Astrocyte (in vitro differentiated cells and primary cell): ENCODE measurements around the gene MBOAT2. TPM values are rescaled to one million over a fixed set of nuclear protein-coding genes. Genes with fewer than 3 reads are reported as not detected.
A peak's percentile ranks its signal among the peaks of the same experiment; 100 is the strongest.

ENCODE experiments used
- DNase-seq: peaks from one replicate; pipeline ENCODE4 v3.0.0-alpha.2; 2010; ENCODE audit warnings: low read depth
- FAIRE-seq: peaks from 2 replicates; lab custom pipeline; 2011; peaks lifted over from hg19 to GRCh38; lab: Jason Lieb, UNC
- H2AFZ ChIP-seq: 2 replicates; pipeline ENCODE4 v1.6.0; 2012; ENCODE audit warnings: low read depth, low read length, inconsistent platforms
- H3K27ac ChIP-seq: 2 replicates; pipeline ENCODE4 v1.5.1; 2011; ENCODE audit warnings: low read depth, low read length, inconsistent platforms
- H3K27me3 ChIP-seq: 2 replicates; pipeline ENCODE4 v1.6.0; 2011; ENCODE audit warnings: low read length, inconsistent platforms; ENCODE audit not compliant: insufficient read depth
- H3K36me3 ChIP-seq: 2 replicates; pipeline ENCODE4 v1.5.1; 2011; ENCODE audit warnings: low read length, inconsistent platforms; ENCODE audit not compliant: insufficient read depth
- H3K4me1 ChIP-seq: 2 replicates; pipeline ENCODE4 v1.5.1; 2011; ENCODE audit warnings: low read length, inconsistent platforms; ENCODE audit not compliant: insufficient read depth
- H3K4me2 ChIP-seq: 2 replicates; pipeline ENCODE4 v1.6.0; 2012; ENCODE audit warnings: low read length, inconsistent platforms
- H3K4me3 ChIP-seq: 2 replicates; pipeline ENCODE4 v1.5.1; 2011; ENCODE audit warnings: low read depth, mild to moderate bottlenecking, low read length, inconsistent platforms; ENCODE audit not compliant: insufficient read depth
- H3K79me2 ChIP-seq: 2 replicates; pipeline ENCODE4 v1.6.0; 2012; ENCODE audit warnings: mild to moderate bottlenecking, low read length, inconsistent platforms; ENCODE audit not compliant: insufficient read depth
- H3K9ac ChIP-seq: 2 replicates; pipeline ENCODE4 v1.6.0; 2012; ENCODE audit warnings: mild to moderate bottlenecking, low read length, inconsistent platforms
- H3K9me3 ChIP-seq: 2 replicates; pipeline ENCODE4 v1.5.1; 2012; ENCODE audit warnings: low read depth, mild to moderate bottlenecking, low read length, inconsistent platforms; ENCODE audit not compliant: insufficient read depth
- H4K20me1 ChIP-seq: 2 replicates; pipeline ENCODE4 v1.6.0; 2012; ENCODE audit warnings: low read length, inconsistent platforms; ENCODE audit not compliant: insufficient read depth
- H3K27ac Mint-ChIP-seq: one replicate; pipeline ENCODE4 v1.8.0; 2021; ENCODE audit warnings: mild to moderate bottlenecking, mixed read lengths; ENCODE audit not compliant: unreplicated experiment
- H3K27me3 Mint-ChIP-seq: one replicate; pipeline ENCODE4 v1.8.0; 2021; ENCODE audit warnings: low read depth, mixed read lengths; ENCODE audit not compliant: unreplicated experiment
- H3K36me3 Mint-ChIP-seq: one replicate; pipeline ENCODE4 v1.8.0; 2021; ENCODE audit warnings: low read depth, mixed read lengths; ENCODE audit not compliant: unreplicated experiment
- H3K4me1 Mint-ChIP-seq: one replicate; pipeline ENCODE4 v1.8.0; 2021; ENCODE audit warnings: low read depth, mixed read lengths; ENCODE audit not compliant: unreplicated experiment
- H3K4me3 Mint-ChIP-seq: one replicate; pipeline ENCODE4 v1.8.0; 2021; ENCODE audit warnings: mild to moderate bottlenecking, moderate library complexity, mixed read lengths; ENCODE audit not compliant: unreplicated experiment
- H3K9me3 Mint-ChIP-seq: one replicate; pipeline ENCODE4 v1.8.0; 2021; ENCODE audit warnings: mild to moderate bottlenecking, mixed read lengths; ENCODE audit not compliant: unreplicated experiment
- EZH2 ChIP-seq: IDR thresholded peaks from 2 replicates; pipeline ENCODE4 v1.6.1; 2012; ENCODE audit warnings: mild to moderate bottlenecking, low read length, inconsistent platforms; ENCODE audit not compliant: insufficient read depth
- total RNA-seq: library from RNA; stranded (reverse); gene quantifications from 2 replicates; pipeline ENCODE4 v1.2.1, GENCODE V29; 2021
- TF ChIP-seq, protein P1 (sequence below): IDR thresholded peaks from 2 replicates; pipeline ENCODE4 v1.5.1; 2011; ENCODE audit warnings: low read depth, mild to moderate bottlenecking, inconsistent platforms, low read length, moderate library complexity; ENCODE audit not compliant: insufficient read depth

Gene MBOAT2
- total RNA-seq, 1 donor from 2014 or later, result 54.6 TPM

DNA sequence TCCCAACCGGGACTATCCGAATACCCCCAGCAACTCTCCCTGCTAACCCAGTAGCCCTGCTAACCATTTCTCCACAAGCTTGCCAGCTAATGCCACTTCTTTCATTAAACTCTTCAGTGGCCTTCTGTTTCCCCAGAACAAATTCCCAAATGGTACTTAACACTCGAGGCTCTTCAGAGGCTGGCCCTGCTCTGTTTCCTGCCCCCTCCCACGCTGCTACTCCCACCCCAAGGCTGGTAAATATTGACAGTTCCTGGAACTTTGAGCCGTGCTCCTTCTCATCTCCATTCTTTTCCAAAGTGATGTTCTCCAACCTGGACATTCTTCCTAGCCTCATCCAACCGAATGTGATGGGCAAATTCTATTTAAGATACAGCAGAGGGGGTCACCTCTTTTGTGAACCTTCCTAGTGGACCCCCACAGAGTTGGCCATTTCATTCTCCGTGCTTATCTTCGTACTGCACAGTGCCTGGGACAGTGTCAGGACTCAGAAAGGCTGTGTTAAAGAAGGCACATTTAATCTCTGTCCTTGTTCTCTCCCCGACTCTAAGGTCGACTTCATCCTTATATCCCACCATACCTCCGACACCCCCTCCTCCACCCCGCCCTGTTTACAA, 162.9 kb downstream of the MBOAT2 start:
- Histone ChIP-seq H4K20me1 (peaks cover 12% of the 10 kb centered on the region), H3K9ac (no peak overlapping the region), H3K9me3 (no peaks in the 10 kb centered on the region), H3K4me3 (no peak overlapping the region), H2AFZ (no peak overlapping the region), H3K27ac (no peak overlapping the region), H3K27me3 (no peaks in the 10 kb centered on the region), H3K36me3 (no peaks in the 10 kb centered on the region), H3K79me2 (peaks cover 17% of the 10 kb centered on the region), H3K4me1 (peaks cover 7% of the 10 kb centered on the region), H3K4me2 (no peak overlapping the region)
- H3K4me1 Mint-ChIP-seq, result no peaks in the 10 kb centered on the region
- H3K36me3 Mint-ChIP-seq, result peaks cover 2% of the 10 kb centered on the region
- DNase-seq (no peak), FAIRE-seq (no peak)
- H3K27me3 Mint-ChIP-seq, result peaks cover 5% of the 10 kb centered on the region
- H3K9me3 Mint-ChIP-seq, result no peaks in the 10 kb centered on the region
- H3K27ac Mint-ChIP-seq, result no peak overlapping the region
- TF ChIP-seq, protein P1, sequence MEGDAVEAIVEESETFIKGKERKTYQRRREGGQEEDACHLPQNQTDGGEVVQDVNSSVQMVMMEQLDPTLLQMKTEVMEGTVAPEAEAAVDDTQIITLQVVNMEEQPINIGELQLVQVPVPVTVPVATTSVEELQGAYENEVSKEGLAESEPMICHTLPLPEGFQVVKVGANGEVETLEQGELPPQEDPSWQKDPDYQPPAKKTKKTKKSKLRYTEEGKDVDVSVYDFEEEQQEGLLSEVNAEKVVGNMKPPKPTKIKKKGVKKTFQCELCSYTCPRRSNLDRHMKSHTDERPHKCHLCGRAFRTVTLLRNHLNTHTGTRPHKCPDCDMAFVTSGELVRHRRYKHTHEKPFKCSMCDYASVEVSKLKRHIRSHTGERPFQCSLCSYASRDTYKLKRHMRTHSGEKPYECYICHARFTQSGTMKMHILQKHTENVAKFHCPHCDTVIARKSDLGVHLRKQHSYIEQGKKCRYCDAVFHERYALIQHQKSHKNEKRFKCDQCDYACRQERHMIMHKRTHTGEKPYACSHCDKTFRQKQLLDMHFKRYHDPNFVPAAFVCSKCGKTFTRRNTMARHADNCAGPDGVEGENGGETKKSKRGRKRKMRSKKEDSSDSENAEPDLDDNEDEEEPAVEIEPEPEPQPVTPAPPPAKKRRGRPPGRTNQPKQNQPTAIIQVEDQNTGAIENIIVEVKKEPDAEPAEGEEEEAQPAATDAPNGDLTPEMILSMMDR, result no peak
- TF ChIP-seq EZH2, result no peak
- no peak overlapping the region for H3K4me3 Mint-ChIP-seq

DNA sequence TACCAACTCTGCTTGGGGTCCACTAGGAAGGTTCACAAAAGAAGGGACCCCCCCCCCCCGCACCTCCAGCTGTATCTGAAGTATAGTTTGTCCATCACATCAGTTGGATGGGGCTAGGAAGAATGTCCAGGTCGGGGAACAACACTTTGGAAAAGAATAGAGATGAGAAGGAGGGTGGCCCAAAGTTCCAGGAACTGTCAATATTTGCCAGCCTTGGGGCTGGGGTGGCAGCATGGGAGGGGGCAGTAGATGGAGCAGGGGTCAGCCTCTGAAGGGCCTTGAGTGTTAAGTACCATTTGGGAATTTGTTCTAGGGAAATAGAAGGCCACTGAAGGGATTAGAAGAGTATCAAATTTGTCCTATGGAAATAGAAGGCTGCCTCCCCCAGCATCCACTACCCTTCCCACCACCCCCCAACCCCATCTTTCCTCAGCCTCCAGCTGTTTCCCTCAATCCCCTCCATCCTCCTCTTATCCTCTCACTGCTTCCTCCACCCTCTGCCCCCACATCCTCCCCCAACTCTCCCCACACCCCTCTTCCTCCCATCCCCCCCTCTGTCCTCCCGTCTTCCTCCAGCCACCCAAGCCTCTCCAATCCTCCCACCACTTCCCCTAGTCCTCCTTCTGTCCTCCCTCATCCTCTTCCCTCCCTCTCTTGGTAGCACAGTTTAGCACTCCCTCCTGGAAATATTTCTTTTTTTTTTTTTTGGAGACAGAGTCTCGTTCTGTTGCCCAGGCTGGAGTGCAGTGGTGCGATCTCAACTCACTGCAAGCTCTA, 164.1 kb downstream of the MBOAT2 start:
- Histone ChIP-seq H3K4me3 (no peak overlapping the region), H4K20me1 (peaks cover 24% of the 10 kb centered on the region), H3K4me1 (peaks cover 7% of the 10 kb centered on the region), H3K4me2 (no peak overlapping the region), H3K36me3 (no peaks in the 10 kb centered on the region), H3K27me3 (no peaks in the 10 kb centered on the region), H3K27ac (no peak overlapping the region), H3K79me2 (peaks cover 30% of the 10 kb centered on the region), H3K9ac (no peak overlapping the region), H2AFZ (no peak overlapping the region), H3K9me3 (no peaks in the 10 kb centered on the region)
- H3K27me3 Mint-ChIP-seq, result peaks cover 5% of the 10 kb centered on the region
- TF ChIP-seq, protein P1, result no peak
- no peak for TF ChIP-seq EZH2
- H3K9me3 Mint-ChIP-seq, result no peaks in the 10 kb centered on the region
- H3K4me1 Mint-ChIP-seq, result no peaks in the 10 kb centered on the region
- FAIRE-seq (no peak), DNase-seq (no peak)
- H3K4me3 Mint-ChIP-seq, result no peak overlapping the region
- H3K27ac Mint-ChIP-seq, result no peak overlapping the region
- H3K36me3 Mint-ChIP-seq, result peaks cover 2% of the 10 kb centered on the region

DNA sequence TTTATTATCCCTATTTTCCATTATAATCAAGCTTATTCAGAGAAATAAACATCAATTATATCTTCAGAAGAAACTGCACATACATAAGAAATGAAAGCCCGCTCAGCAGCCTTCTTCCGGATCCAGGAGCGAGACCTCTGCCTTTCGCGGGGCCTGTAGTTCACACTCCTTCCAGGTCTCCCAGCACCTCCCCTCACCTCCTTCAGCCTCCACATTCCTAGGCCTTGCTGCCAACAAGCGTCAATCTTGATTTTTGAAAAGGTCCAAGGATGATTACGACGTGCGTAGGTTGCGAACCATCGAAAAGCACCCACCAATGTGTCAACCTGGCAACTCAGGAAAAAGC, 165.7 kb downstream of the MBOAT2 start:
- Histone ChIP-seq H4K20me1 (peaks cover 38% of the 10 kb centered on the region), H3K4me2 (peak overlapping the region; percentile 55), H3K4me1 (peaks cover 7% of the 10 kb centered on the region), H3K27me3 (no peaks in the 10 kb centered on the region), H3K9me3 (no peaks in the 10 kb centered on the region), H3K36me3 (no peaks in the 10 kb centered on the region), H2AFZ (peak overlapping the region; percentile 50), H3K27ac (no peak overlapping the region), H3K4me3 (no peak overlapping the region), H3K79me2 (peaks cover 46% of the 10 kb centered on the region), H3K9ac (no peak overlapping the region)
- peaks cover 2% of the 10 kb centered on the region for H3K36me3 Mint-ChIP-seq
- DNase-seq (no peak), FAIRE-seq (no peak)
- H3K4me1 Mint-ChIP-seq, result no peaks in the 10 kb centered on the region
- no peak overlapping the region for H3K27ac Mint-ChIP-seq
- no peaks in the 10 kb centered on the region for H3K9me3 Mint-ChIP-seq
- H3K4me3 Mint-ChIP-seq, result peak overlapping the region; percentile 99
- H3K27me3 Mint-ChIP-seq, result peaks cover 5% of the 10 kb centered on the region
- TF ChIP-seq EZH2, result no peak
- TF ChIP-seq, protein P1, result no peak
